Nephron progenitor cell (in vitro differentiated cells): ENCODE measurements around the gene KCNJ12.

Experiments
- DNase-seq: peaks from one replicate; pipeline ENCODE4 v3.0.0; 2021
- H3K27ac Mint-ChIP-seq: 2 replicates; pipeline ENCODE4 v1.8.0; 2021; ENCODE audit warnings: mild to moderate bottlenecking, moderate library complexity, mixed read lengths
- H3K27me3 Mint-ChIP-seq: 2 replicates; pipeline ENCODE4 v1.8.0; 2021; ENCODE audit warnings: mild to moderate bottlenecking, low read depth, mixed read lengths; ENCODE audit not compliant: poor library complexity
- H3K36me3 Mint-ChIP-seq: 2 replicates; pipeline ENCODE4 v1.8.0; 2021; ENCODE audit warnings: low read depth, mixed read lengths
- H3K4me1 Mint-ChIP-seq: 2 replicates; pipeline ENCODE4 v1.8.0; 2021; ENCODE audit warnings: mixed read lengths
- H3K4me3 Mint-ChIP-seq: 2 replicates; pipeline ENCODE4 v1.8.0; 2021; ENCODE audit warnings: mild to moderate bottlenecking, moderate library complexity, mixed read lengths
- H3K9me3 Mint-ChIP-seq: 2 replicates; pipeline ENCODE4 v1.8.0; 2021; ENCODE audit warnings: mild to moderate bottlenecking, moderate library complexity, mixed read lengths
- TF ChIP-seq, protein P1 (sequence below): fragments of 200-600 bp; sonication (generic); IDR thresholded peaks from 2 replicates; pipeline ENCODE4 v1.5.0; 2021; ENCODE audit warnings: antibody characterized with exemption

The KCNJ12 gene

GRCh38 chr17:21467196-21467595 is 91.0 kb downstream of the KCNJ12 start:
- Mint-ChIP-seq H3K27me3 (peaks cover 75% of the 10 kb centered on the region), H3K4me3 (no peak overlapping the region), H3K9me3 (no peaks in the 10 kb centered on the region), H3K36me3 (no peaks in the 10 kb centered on the region), H3K4me1 (peaks cover 24% of the 10 kb centered on the region), H3K27ac (no peak overlapping the region)
- TF ChIP-seq, protein P1, sequence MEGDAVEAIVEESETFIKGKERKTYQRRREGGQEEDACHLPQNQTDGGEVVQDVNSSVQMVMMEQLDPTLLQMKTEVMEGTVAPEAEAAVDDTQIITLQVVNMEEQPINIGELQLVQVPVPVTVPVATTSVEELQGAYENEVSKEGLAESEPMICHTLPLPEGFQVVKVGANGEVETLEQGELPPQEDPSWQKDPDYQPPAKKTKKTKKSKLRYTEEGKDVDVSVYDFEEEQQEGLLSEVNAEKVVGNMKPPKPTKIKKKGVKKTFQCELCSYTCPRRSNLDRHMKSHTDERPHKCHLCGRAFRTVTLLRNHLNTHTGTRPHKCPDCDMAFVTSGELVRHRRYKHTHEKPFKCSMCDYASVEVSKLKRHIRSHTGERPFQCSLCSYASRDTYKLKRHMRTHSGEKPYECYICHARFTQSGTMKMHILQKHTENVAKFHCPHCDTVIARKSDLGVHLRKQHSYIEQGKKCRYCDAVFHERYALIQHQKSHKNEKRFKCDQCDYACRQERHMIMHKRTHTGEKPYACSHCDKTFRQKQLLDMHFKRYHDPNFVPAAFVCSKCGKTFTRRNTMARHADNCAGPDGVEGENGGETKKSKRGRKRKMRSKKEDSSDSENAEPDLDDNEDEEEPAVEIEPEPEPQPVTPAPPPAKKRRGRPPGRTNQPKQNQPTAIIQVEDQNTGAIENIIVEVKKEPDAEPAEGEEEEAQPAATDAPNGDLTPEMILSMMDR, result no peak
- DNase-seq, result no peak

- H3K27me3 Mint-ChIP-seq, result peaks cover 75% of the 10 kb centered on the region
Observed at GRCh38 chr17:21467739-21468490, 91.8 kb downstream of the KCNJ12 start.

More at GRCh38 chr17:21467739-21468490, 91.8 kb downstream of the KCNJ12 start:
- Mint-ChIP-seq H3K27ac (no peak overlapping the region), H3K9me3 (no peaks in the 10 kb centered on the region), H3K4me3 (no peak overlapping the region), H3K36me3 (no peaks in the 10 kb centered on the region), H3K4me1 (peaks cover 21% of the 10 kb centered on the region)
- no peak for DNase-seq
- TF ChIP-seq, protein P1, result no peak
